CD4-positive, CD25-positive, alpha-beta regulatory T cell (primary cell): ENCODE results near the gene HRH2. TPM values are rescaled to one million over a fixed set of nuclear protein-coding genes. Genes with fewer than 3 reads are reported as not detected.

Experiments
- ATAC-seq, 2 donors: fragments of 150-1000 bp; cut with Tn5 transposase; one replicate each; pipeline ENCODE4 v1.10.0; 2021; ENCODE audit warnings: low read depth in 2 of 2, moderate number of reproducible peaks in 2 of 2, moderate library complexity in 1 of 2
- DNase-seq, 3 donors: peaks; one replicate each; pipeline versions ENCODE4 v3.0.0 to v3.0.0-alpha.2; 2012 to 2022; ENCODE audit warnings: mixed read lengths in 1 of 3
- H3K27ac ChIP-seq: one replicate; pipeline ENCODE4 v1.7.0; 2013; ENCODE audit warnings: mild to moderate bottlenecking, low read length; ENCODE audit not compliant: insufficient read depth, poor library complexity, severe bottlenecking
- H3K27me3 ChIP-seq: one replicate; pipeline ENCODE4 v1.7.0; 2013; ENCODE audit warnings: low read length; ENCODE audit not compliant: control insufficient read depth, insufficient read depth
- H3K36me3 ChIP-seq: one replicate; pipeline ENCODE4 v1.7.0; 2013; ENCODE audit warnings: mild to moderate bottlenecking, low read length, moderate library complexity; ENCODE audit not compliant: control insufficient read depth, insufficient read depth
- H3K4me1 ChIP-seq: 2 replicates; pipeline ENCODE4 v1.7.0; 2013; ENCODE audit warnings: mild to moderate bottlenecking, low read length; ENCODE audit not compliant: insufficient read depth, control insufficient read depth, poor library complexity, severe bottlenecking
- H3K4me3 ChIP-seq: one replicate; pipeline ENCODE4 v1.7.0; 2013; ENCODE audit warnings: low read depth, mild to moderate bottlenecking, low read length, moderate library complexity
- H3K9me3 ChIP-seq, 2 experiments: 1 replicate in 1 of 2; 2 replicates in 1 of 2; pipeline ENCODE4 v1.7.0; 2013; ENCODE audit warnings: low read length in 2 of 2, mild to moderate bottlenecking in 1 of 2, moderate library complexity in 1 of 2; ENCODE audit not compliant: control insufficient read depth in 2 of 2
- H3K27ac Mint-ChIP-seq, 3 donors: one replicate each; pipeline ENCODE4 v1.8.0; 2020 to 2022; ENCODE audit warnings: mild to moderate bottlenecking in 3 of 3, mixed read lengths in 3 of 3, moderate library complexity in 2 of 3
- H3K27me3 Mint-ChIP-seq: one replicate; pipeline ENCODE4 v1.8.0; 2022; ENCODE audit warnings: mild to moderate bottlenecking, mixed read lengths
- H3K36me3 Mint-ChIP-seq: one replicate; pipeline ENCODE4 v1.8.0; 2020; ENCODE audit warnings: mixed read lengths
- H3K4me1 Mint-ChIP-seq, 4 donors: one replicate each; pipeline ENCODE4 v1.8.0; 2020 to 2022; ENCODE audit warnings: mixed read lengths in 4 of 4, mild to moderate bottlenecking in 1 of 4
- H3K4me3 Mint-ChIP-seq, 4 donors: one replicate each; pipeline ENCODE4 v1.8.0; 2020 to 2022; ENCODE audit warnings: mild to moderate bottlenecking in 4 of 4, mixed read lengths in 4 of 4, moderate library complexity in 3 of 4
- H3K9me3 Mint-ChIP-seq, 7 donors: one replicate each; pipeline ENCODE4 v1.8.0; 2020 to 2022; ENCODE audit warnings: mixed read lengths in 7 of 7, mild to moderate bottlenecking in 3 of 7, moderate library complexity in 2 of 7
- polyA plus RNA-seq, 4 donors: library from polyadenylated mRNA; unstranded; fragments of 300-500 nt; fragmentation: Illumina TruSeq; gene quantifications; one replicate each; pipeline ENCODE4 v1.2.3, GENCODE V29; 2021
- total RNA-seq: library from RNA; stranded (reverse); gene quantifications from one replicate; pipeline ENCODE4 v1.2.3, GENCODE V29; 2022

HRH2 gene
- total and polyA plus RNA-seq, 5 donors from 2014 or later, result 1.6 to 7.0 (median 2.1) TPM

DNA sequence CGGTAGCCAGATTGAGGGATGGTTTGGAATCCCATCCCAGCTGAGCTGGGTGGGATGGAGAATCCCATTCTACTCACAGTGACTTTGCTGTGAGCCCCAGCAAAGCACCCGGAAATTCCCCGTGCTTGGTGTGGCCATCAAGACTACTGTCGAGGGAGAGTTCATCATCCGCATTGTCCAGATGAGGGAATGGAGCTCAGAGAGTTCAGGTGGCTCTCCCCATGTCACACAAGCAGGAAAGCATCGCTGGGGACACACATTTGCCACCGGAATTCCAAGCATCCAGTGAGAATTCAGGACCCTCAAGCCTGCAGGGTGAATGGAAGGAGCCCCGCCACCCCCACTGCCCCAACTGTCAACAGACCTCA is 54.4 kb downstream of the HRH2 start:
- no peak overlapping the region for H3K27ac ChIP-seq
- peaks cover 27% of the 10 kb centered on the region for H3K36me3 Mint-ChIP-seq
- no peaks in the 10 kb centered on the region for H3K27me3 ChIP-seq
- peaks cover 5 to 9% of the 10 kb centered on the region in 2 experiments for H3K9me3 ChIP-seq
- H3K9me3 Mint-ChIP-seq, result peaks cover 0 to 13% (median 3%) of the 10 kb centered on the region in 7 donors
- H3K4me3 Mint-ChIP-seq, result no peak overlapping the region
- ATAC-seq, result no peak
- peaks cover 0 to 3% (median 0%) of the 10 kb centered on the region in 4 donors for H3K4me1 Mint-ChIP-seq
- H3K27me3 Mint-ChIP-seq, result no peaks in the 10 kb centered on the region
- no peak for DNase-seq
- peaks cover 8% of the 10 kb centered on the region for H3K36me3 ChIP-seq
- no peak overlapping the region for H3K27ac Mint-ChIP-seq
- no peaks in the 10 kb centered on the region for H3K4me1 ChIP-seq
- H3K4me3 ChIP-seq, result no peak overlapping the region

DNA sequence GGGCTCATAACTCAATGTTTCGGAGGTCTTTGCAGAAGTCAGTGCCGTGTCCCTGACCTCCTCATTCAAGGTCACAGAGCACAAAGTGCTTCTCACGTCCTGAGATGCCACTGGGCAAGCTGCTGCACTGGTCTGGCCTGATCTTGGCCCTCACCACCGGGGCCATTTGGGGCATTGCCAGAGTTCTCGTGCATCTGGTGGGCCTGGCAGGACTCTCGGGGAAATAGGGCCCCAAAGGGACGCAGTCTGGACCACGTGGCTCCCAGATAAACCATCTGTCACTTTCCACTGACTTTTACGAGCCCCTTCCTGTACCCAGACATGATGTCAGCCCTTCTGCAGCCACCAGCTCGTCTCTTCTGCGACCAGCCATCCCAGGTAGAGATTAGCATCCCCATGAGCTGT is 54.8 kb downstream of the HRH2 start:
- H3K4me1 Mint-ChIP-seq, result peaks cover 0 to 3% (median 0%) of the 10 kb centered on the region in 4 donors
- Histone ChIP-seq H3K27ac (no peak overlapping the region), H3K27me3 (no peaks in the 10 kb centered on the region), H3K4me3 (no peak overlapping the region), H3K36me3 (peaks cover 8% of the 10 kb centered on the region), H3K9me3 (peaks cover 5 to 12% of the 10 kb centered on the region in 2 experiments), H3K4me1 (no peaks in the 10 kb centered on the region)
- no peak overlapping the region for H3K27ac Mint-ChIP-seq
- no peak for ATAC-seq
- DNase-seq, result no peak
- H3K9me3 Mint-ChIP-seq, result peaks cover 0 to 16% (median 3%) of the 10 kb centered on the region in 7 donors
- no peaks in the 10 kb centered on the region for H3K27me3 Mint-ChIP-seq
- H3K4me3 Mint-ChIP-seq, result no peak overlapping the region
- H3K36me3 Mint-ChIP-seq, result peaks cover 27% of the 10 kb centered on the region

DNA sequence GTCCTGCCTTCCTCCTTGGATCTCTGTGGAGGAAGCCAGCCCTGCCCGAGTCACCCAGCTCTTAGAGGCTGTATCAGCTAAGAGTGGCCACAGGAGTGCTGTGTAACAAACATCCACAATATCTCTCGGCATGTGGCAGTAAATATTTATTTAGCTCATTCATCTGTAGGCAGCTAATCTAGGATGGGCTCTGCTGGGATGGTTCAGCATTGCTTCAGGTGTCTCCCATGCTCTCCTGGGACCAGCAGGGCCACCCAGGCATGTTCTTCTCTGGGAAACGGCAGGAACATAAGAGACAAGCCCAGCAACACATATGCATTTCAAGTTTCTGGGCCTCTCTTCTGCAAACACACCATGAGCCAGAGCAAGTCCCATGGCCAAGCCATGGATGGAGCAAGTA is 56.1 kb downstream of the HRH2 start:
- Mint-ChIP-seq H3K4me3 (no peak overlapping the region), H3K27ac (no peak overlapping the region), H3K9me3 (peaks cover 0 to 18% (median 3%) of the 10 kb centered on the region in 7 donors), H3K4me1 (peaks cover 0 to 8% (median 1%) of the 10 kb centered on the region in 4 donors), H3K27me3 (peaks cover 4% of the 10 kb centered on the region), H3K36me3 (peaks cover 18% of the 10 kb centered on the region)
- Histone ChIP-seq H3K4me3 (no peak overlapping the region), H3K27me3 (no peaks in the 10 kb centered on the region), H3K4me1 (no peaks in the 10 kb centered on the region), H3K27ac (no peak overlapping the region), H3K9me3 (peaks cover 5 to 12% of the 10 kb centered on the region in 2 experiments), H3K36me3 (peaks cover 4% of the 10 kb centered on the region)
- ATAC-seq (no peak), DNase-seq (no peak)

DNA sequence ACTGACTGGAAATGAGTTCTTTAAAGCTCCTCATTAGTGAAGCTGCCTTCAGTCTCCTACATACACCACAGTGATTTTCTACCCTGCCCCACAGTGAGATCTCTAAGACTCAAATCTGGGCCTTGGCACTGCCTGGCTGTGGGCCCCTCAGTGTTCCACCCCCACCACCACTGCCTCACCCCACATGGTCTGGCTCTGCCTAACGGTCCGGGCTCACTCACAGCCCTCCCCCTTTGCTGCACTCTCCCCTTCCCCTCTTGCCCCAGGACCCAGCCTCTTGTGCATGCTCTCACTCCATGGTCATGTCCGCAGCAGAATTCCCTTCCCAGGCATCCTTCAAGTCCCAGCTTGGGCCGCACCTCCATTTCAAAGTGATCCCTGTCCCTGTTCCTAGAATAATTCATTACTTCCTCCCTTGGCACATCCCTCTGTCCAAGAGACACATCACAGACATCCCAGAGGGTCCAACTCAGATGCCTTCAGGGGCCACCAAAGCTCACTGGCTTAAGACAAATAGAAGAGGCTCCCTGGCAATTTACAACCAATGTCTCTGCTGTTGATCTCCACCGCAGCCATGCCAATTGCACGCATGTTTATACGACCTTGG is 56.7 kb downstream of the HRH2 start:
- Histone ChIP-seq H3K9me3 (peaks cover 5 to 12% of the 10 kb centered on the region in 2 experiments), H3K27ac (no peak overlapping the region), H3K27me3 (no peaks in the 10 kb centered on the region), H3K4me1 (no peaks in the 10 kb centered on the region), H3K36me3 (no peaks in the 10 kb centered on the region), H3K4me3 (no peak overlapping the region)
- Mint-ChIP-seq H3K27ac (no peak overlapping the region), H3K9me3 (peaks cover 0 to 18% (median 3%) of the 10 kb centered on the region in 7 donors), H3K36me3 (peaks cover 11% of the 10 kb centered on the region), H3K4me1 (peaks cover 0 to 8% (median 1%) of the 10 kb centered on the region in 4 donors), H3K4me3 (no peak overlapping the region), H3K27me3 (peaks cover 4% of the 10 kb centered on the region)
- no peak for DNase-seq
- no peak for ATAC-seq

DNA sequence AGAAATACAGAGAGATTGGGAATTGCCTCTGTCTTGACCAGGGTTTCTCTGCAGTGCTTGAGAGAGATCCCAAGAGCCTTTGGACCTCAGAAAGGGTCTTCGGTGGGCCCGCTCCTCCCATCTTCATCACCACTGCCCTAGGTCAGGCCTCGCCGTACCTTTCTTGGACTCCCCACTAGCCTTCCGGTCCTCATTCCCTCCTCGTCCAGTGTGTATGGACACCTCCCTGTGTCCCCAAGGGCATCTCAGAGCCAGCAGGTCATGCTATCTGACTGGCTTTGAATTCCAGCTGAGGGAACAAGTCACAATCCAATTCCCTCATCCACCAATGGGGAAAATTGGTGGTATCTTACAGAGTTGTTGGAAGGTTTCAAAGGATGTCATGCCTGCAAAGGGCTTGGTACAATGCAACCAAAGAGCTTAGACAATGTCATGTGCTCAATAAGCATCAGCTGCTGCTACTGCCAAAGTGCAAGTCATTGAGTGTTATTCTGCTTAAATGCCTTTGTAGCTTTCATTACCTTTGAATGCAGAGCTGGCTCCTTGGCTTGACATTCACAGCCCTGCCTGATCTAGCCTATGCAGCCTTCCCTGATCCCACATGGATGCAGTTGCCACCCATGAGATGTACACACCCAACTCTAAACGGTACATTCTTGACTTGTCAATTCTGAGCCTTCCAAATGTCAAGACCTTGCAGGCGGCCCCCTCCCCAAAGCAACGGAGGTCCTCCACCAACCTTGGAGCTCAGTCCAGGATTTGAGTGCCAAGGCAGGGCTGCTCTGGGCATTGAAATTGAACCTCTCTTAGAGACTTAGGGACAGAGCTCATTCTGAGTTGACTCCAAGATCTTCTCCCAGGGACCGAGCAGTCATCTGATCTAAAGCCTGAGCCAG is 58.0 kb downstream of the HRH2 start:
- Mint-ChIP-seq H3K27me3 (peaks cover 4% of the 10 kb centered on the region), H3K27ac (peak overlapping the region in 1 of 3 donors; percentile 21), H3K9me3 (peaks cover 0 to 18% (median 3%) of the 10 kb centered on the region in 7 donors), H3K36me3 (peaks cover 5% of the 10 kb centered on the region), H3K4me3 (no peak overlapping the region), H3K4me1 (peaks cover 0 to 5% (median 1%) of the 10 kb centered on the region in 4 donors)
- Histone ChIP-seq H3K9me3 (peaks cover 5 to 12% of the 10 kb centered on the region in 2 experiments), H3K36me3 (no peaks in the 10 kb centered on the region), H3K27ac (no peak overlapping the region), H3K27me3 (no peaks in the 10 kb centered on the region), H3K4me3 (no peak overlapping the region), H3K4me1 (no peaks in the 10 kb centered on the region)
- DNase-seq, result no peak
- no peak for ATAC-seq

DNA sequence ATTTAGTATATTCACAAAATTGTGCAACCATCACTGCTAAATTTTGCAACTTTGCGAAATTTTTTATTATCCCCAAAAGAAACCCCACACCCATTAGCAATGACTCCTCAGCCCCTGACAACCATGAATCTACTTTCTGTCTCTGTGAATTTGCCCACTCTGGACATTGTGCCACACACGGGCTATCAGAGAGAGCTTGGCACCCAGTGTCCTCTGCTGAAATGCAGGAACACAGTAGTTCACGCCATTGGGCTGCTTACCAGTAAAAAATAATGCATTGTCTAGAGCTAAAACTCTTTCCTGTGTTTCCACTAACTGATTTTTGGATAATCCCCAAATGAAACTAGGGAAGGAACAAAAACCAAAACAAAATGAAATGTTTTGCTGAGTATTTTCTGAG is 60.0 kb downstream of the HRH2 start:
- H3K27me3 Mint-ChIP-seq, result peaks cover 4% of the 10 kb centered on the region
- H3K27ac ChIP-seq, result no peak overlapping the region
- H3K4me1 Mint-ChIP-seq, result peaks cover 0 to 5% (median 1%) of the 10 kb centered on the region in 4 donors
- DNase-seq (no peak), ATAC-seq (no peak)
- H3K9me3 ChIP-seq, result peaks cover 5 to 12% of the 10 kb centered on the region in 2 experiments
- H3K36me3 ChIP-seq, result no peaks in the 10 kb centered on the region
- H3K36me3 Mint-ChIP-seq, result peaks cover 5% of the 10 kb centered on the region
- peaks cover 0 to 18% (median 3%) of the 10 kb centered on the region in 7 donors for H3K9me3 Mint-ChIP-seq
- H3K4me3 Mint-ChIP-seq, result no peak overlapping the region
- H3K4me3 ChIP-seq, result no peak overlapping the region
- H3K4me1 ChIP-seq, result no peaks in the 10 kb centered on the region
- no peak overlapping the region for H3K27ac Mint-ChIP-seq
- H3K27me3 ChIP-seq, result no peaks in the 10 kb centered on the region

DNA sequence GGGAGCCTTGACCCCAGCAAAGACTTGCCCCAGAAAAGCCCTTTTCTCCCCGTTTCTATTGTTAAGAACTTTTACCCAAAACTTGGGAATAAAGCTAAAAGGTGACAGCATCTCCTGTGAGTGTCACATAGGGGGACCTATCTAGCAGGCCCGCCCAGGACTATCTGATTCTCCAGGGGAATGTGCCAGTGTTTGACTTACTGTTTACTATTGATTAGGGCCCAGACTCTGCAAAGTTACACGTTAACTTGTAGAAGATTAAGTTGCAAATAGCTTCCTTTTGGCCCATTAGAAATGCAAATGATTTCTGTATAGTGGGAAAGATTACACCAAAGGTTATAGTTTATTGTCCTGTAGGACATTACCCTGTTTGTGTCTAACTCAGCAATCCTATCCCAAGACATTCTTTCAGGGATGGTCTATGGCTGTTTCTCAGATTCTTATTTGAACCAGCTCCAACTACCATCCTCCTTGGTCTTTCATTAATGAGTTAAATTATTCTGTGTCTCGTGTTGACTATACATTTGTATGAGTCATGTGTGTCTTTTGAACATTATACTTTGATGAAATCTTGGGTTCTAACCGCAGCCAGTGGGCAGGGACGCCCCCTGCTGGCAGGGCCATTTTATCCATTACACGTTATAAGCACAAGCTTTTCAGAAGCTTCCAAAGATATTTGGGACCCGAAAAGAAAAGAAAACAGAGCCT is 60.7 kb downstream of the HRH2 start:
- H3K27ac ChIP-seq, result no peak overlapping the region
- no peak overlapping the region for H3K27ac Mint-ChIP-seq
- peak in 1 of 2 donors; percentile 50 for ATAC-seq

More for the DNA sequence above, 60.7 kb downstream of the HRH2 start:
- peaks cover 5% of the 10 kb centered on the region for H3K36me3 Mint-ChIP-seq
- no peaks in the 10 kb centered on the region for H3K4me1 ChIP-seq
- peaks cover 5 to 12% of the 10 kb centered on the region in 2 experiments for H3K9me3 ChIP-seq
- peaks cover 0 to 5% (median 1%) of the 10 kb centered on the region in 4 donors for H3K4me1 Mint-ChIP-seq
- no peak overlapping the region for H3K4me3 Mint-ChIP-seq
- H3K36me3 ChIP-seq, result no peaks in the 10 kb centered on the region
- H3K4me3 ChIP-seq, result no peak overlapping the region
- DNase-seq, result peak; percentile 24 to 60 (median 38)
- peaks cover 0 to 18% (median 3%) of the 10 kb centered on the region in 7 donors for H3K9me3 Mint-ChIP-seq
- peaks cover 4% of the 10 kb centered on the region for H3K27me3 Mint-ChIP-seq
- no peaks in the 10 kb centered on the region for H3K27me3 ChIP-seq
